Skeletal muscle satellite cell (primary cell): ENCODE measurements around the gene GDF11.

Source experiments
- H3K27me3 ChIP-seq: 2 replicates; pipeline ENCODE4 v1.7.0; 2013; ENCODE audit warnings: low read length; ENCODE audit not compliant: control insufficient read depth, insufficient read depth
- H3K36me3 ChIP-seq: 2 replicates; pipeline ENCODE4 v1.7.0; 2013; ENCODE audit warnings: mild to moderate bottlenecking, control low read depth, low read length; ENCODE audit not compliant: insufficient read depth
- H3K4me1 ChIP-seq: 2 replicates; pipeline ENCODE4 v1.7.0; 2013; ENCODE audit warnings: low read length; ENCODE audit not compliant: control insufficient read depth, insufficient read depth
- H3K4me2 ChIP-seq: 2 replicates; pipeline ENCODE4 v1.7.0; 2013; ENCODE audit warnings: mild to moderate bottlenecking, low read length
- H3K4me3 ChIP-seq: 2 replicates; pipeline ENCODE4 v1.7.0; 2013; ENCODE audit warnings: low read length
- H3K9ac ChIP-seq: 2 replicates; pipeline ENCODE4 v1.7.0; 2013; ENCODE audit warnings: mild to moderate bottlenecking, low read depth, low read length, moderate library complexity
- H3K9me3 ChIP-seq: replicated peaks from 2 replicates; pipeline ENCODE4 v1.7.0; 2013; ENCODE audit warnings: mild to moderate bottlenecking, control low read depth, low read length

GDF11 gene

GRCh38 chr12:55718015-55718414 lies 24.9 kb upstream of the GDF11 start:
- H3K36me3 ChIP-seq: peaks cover under 1% of the 10 kb centered on the region
- peak overlapping the region; percentile 77 for H3K4me3 ChIP-seq
- peaks cover 78% of the 10 kb centered on the region for H3K4me1 ChIP-seq
- H3K4me2 ChIP-seq: peak overlapping the region; percentile 89
- peak overlapping the region; percentile 90 for H3K9ac ChIP-seq
- no peaks in the 10 kb centered on the region for H3K9me3 ChIP-seq
- H3K27me3 ChIP-seq: no peaks in the 10 kb centered on the region

GRCh38 chr12:55718624-55719275 lies 24.2 kb upstream of the GDF11 start:
- peaks cover 79% of the 10 kb centered on the region for H3K4me1 ChIP-seq
- peaks cover 7% of the 10 kb centered on the region for H3K36me3 ChIP-seq
- H3K4me3 ChIP-seq: peak overlapping the region; percentile 41
- peak overlapping the region; percentile 89 for H3K4me2 ChIP-seq
- H3K9ac ChIP-seq: peak overlapping the region; percentile 90
- no peaks in the 10 kb centered on the region for H3K27me3 ChIP-seq
- H3K9me3 ChIP-seq: no peaks in the 10 kb centered on the region

GRCh38 chr12:55719371-55719770 lies 23.6 kb upstream of the GDF11 start:
- Histone ChIP-seq H3K27me3 (no peaks in the 10 kb centered on the region), H3K9me3 (no peaks in the 10 kb centered on the region), H3K4me3 (peak overlapping the region; percentile 65), H3K9ac (peak overlapping the region; percentile 27), H3K4me1 (peaks cover 83% of the 10 kb centered on the region), H3K4me2 (peak overlapping the region; percentile 89), H3K36me3 (peaks cover 14% of the 10 kb centered on the region)

GRCh38 chr12:55720071-55720564 lies 22.8 kb upstream of the GDF11 start, which contains the start of gene RDH5:
Gene RDH5, plus strand, starts transcription at chr12:55720393. Its CDS starts 792 bp downstream, at chr12:55721185.
- Histone ChIP-seq H3K4me3 (peak within 1 kb of the TSS; percentile 65), H3K9ac (peak within 1 kb of the TSS; percentile 76), H3K9me3 (no peaks in the 10 kb centered on the region), H3K27me3 (no peaks in the 10 kb centered on the region), H3K36me3 (peaks cover 21% of the 10 kb centered on the region), H3K4me2 (peak within 1 kb of the TSS; percentile 89), H3K4me1 (peaks cover 88% of the 10 kb centered on the region)

- Histone ChIP-seq H3K27me3 (no peaks in the 10 kb centered on the region), H3K36me3 (peaks cover 30% of the 10 kb centered on the region), H3K9ac (peak overlapping the region; percentile 76), H3K4me1 (peaks cover 90% of the 10 kb centered on the region), H3K4me2 (peak overlapping the region; percentile 83), H3K9me3 (no peaks in the 10 kb centered on the region), H3K4me3 (peak overlapping the region; percentile 65)
Measured at GRCh38 chr12:55720894-55721444, 22.0 kb upstream of the GDF11 start.

- H3K4me2 ChIP-seq: peak overlapping the region; percentile 75
- H3K9ac ChIP-seq: peak overlapping the region; percentile 47
- peaks cover 92% of the 10 kb centered on the region for H3K4me1 ChIP-seq
- H3K27me3 ChIP-seq: no peaks in the 10 kb centered on the region
- H3K9me3 ChIP-seq: no peaks in the 10 kb centered on the region
- H3K36me3 ChIP-seq: peaks cover 37% of the 10 kb centered on the region
- peak overlapping the region; percentile 58 for H3K4me3 ChIP-seq
Measured at GRCh38 chr12:55721601-55722213, 21.2 kb upstream of the GDF11 start.

- Histone ChIP-seq H3K4me3 (no peak overlapping the region), H3K36me3 (peaks cover 49% of the 10 kb centered on the region), H3K9me3 (no peaks in the 10 kb centered on the region), H3K4me2 (peak overlapping the region; percentile 98), H3K4me1 (peaks cover 84% of the 10 kb centered on the region), H3K9ac (peak overlapping the region; percentile 27), H3K27me3 (no peaks in the 10 kb centered on the region)
Measured at GRCh38 chr12:55722948-55723347, 20.0 kb upstream of the GDF11 start.

GRCh38 chr12:55723516-55724225 lies 19.3 kb upstream of the GDF11 start:
- H3K27me3 ChIP-seq: no peaks in the 10 kb centered on the region
- peak overlapping the region; percentile 5 for H3K4me3 ChIP-seq
- H3K9ac ChIP-seq: peak overlapping the region; percentile 27
- H3K4me1 ChIP-seq: peaks cover 77% of the 10 kb centered on the region
- peak overlapping the region; percentile 98 for H3K4me2 ChIP-seq
- H3K9me3 ChIP-seq: no peaks in the 10 kb centered on the region
- peaks cover 51% of the 10 kb centered on the region for H3K36me3 ChIP-seq

- Histone ChIP-seq H3K9me3 (no peaks in the 10 kb centered on the region), H3K4me2 (peak overlapping the region; percentile 98), H3K4me1 (peaks cover 70% of the 10 kb centered on the region), H3K36me3 (peaks cover 51% of the 10 kb centered on the region), H3K9ac (peak overlapping the region; percentile 95), H3K4me3 (peak overlapping the region; percentile 81), H3K27me3 (no peaks in the 10 kb centered on the region)
Measured at GRCh38 chr12:55724226-55724939, 18.5 kb upstream of the GDF11 start.

- peaks cover 51% of the 10 kb centered on the region for H3K36me3 ChIP-seq
- H3K4me1 ChIP-seq: peaks cover 64% of the 10 kb centered on the region
- no peaks in the 10 kb centered on the region for H3K9me3 ChIP-seq
- no peaks in the 10 kb centered on the region for H3K27me3 ChIP-seq
- H3K4me3 ChIP-seq: peak overlapping the region; percentile 81
- peak overlapping the region; percentile 98 for H3K4me2 ChIP-seq
- peak overlapping the region; percentile 95 for H3K9ac ChIP-seq
Measured at GRCh38 chr12:55724940-55725309, 18.0 kb upstream of the GDF11 start.

- Histone ChIP-seq H3K4me1 (peaks cover 61% of the 10 kb centered on the region), H3K4me2 (peak overlapping the region; percentile 98), H3K9me3 (no peaks in the 10 kb centered on the region), H3K4me3 (peak overlapping the region; percentile 81), H3K36me3 (peaks cover 51% of the 10 kb centered on the region), H3K9ac (peak overlapping the region; percentile 95), H3K27me3 (no peaks in the 10 kb centered on the region)
Measured at GRCh38 chr12:55725556-55725955, 17.4 kb upstream of the GDF11 start.
